Stimulated activated CD4-positive, alpha-beta T cell treated with anti-CD3 and anti-CD28 coated beads, Interleukin-2, amount 100 ng/mL, for 24 hours (primary cell): ENCODE measurements around the gene CLIC4.
A peak's percentile ranks its signal among the peaks of the same experiment; 100 is the strongest.

Experiments used
- DNase-seq, 2 donors: peaks; one replicate each; pipeline ENCODE4 v3.0.0-alpha.2; 2020

Gene CLIC4

GRCh38 chr1:24862775-24863483, 117.7 kb downstream of the CLIC4 start:
- DNase-seq: peak in 1 of 2 donors; percentile 5

GRCh38 chr1:24864370-24864777, 119.1 kb downstream of the CLIC4 start:
- peak in 1 of 2 donors; percentile 8 for DNase-seq

DNA sequence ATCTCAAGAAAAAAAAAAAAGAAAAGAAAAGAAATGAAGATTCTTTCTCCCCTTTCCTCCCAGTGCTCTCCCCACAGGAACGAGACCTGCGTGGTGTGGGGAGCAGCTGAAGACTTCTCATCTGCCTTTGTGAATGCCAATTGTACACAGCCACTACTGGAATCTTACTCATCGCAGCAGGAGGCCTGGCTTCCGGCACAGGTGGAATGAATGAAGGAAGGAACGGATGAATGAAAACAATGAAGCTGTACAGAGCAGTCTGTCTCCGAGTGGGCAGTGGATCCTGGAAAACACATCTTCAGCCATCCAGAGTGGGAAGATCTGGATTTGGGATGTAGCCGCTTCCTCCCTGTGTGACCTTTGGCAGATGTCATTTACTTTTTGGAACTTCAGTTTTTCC, 119.9 kb downstream of the CLIC4 start:
- DNase-seq: peak in 1 of 2 donors; percentile 4

DNA sequence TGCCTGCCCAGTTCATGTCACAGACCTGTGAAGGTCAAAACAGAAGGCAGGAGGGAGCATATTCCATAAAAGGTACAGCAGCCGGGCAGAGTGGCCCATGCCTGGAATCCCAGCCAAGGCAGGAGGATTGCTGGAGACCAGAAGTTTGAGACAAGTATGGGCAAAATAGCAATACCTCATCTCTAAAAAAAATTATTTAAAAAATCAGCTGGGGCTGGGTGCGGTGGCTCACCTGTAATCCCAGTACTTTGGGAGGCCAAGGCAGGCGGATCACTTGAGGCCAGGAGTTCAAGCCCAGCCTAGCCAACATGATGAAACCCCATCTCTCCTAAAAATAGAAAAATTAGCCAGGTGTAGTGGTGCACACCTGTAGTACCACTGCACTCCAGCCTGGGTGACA, 120.3 kb downstream of the CLIC4 start:
- DNase-seq: no peak

GRCh38 chr1:24866211-24867083, 121.2 kb downstream of the CLIC4 start:
- peak in 1 of 2 donors; percentile 12 for DNase-seq

GRCh38 chr1:24867084-24867870, 122.0 kb downstream of the CLIC4 start:
- peak in 1 of 2 donors; percentile 1 for DNase-seq

DNA sequence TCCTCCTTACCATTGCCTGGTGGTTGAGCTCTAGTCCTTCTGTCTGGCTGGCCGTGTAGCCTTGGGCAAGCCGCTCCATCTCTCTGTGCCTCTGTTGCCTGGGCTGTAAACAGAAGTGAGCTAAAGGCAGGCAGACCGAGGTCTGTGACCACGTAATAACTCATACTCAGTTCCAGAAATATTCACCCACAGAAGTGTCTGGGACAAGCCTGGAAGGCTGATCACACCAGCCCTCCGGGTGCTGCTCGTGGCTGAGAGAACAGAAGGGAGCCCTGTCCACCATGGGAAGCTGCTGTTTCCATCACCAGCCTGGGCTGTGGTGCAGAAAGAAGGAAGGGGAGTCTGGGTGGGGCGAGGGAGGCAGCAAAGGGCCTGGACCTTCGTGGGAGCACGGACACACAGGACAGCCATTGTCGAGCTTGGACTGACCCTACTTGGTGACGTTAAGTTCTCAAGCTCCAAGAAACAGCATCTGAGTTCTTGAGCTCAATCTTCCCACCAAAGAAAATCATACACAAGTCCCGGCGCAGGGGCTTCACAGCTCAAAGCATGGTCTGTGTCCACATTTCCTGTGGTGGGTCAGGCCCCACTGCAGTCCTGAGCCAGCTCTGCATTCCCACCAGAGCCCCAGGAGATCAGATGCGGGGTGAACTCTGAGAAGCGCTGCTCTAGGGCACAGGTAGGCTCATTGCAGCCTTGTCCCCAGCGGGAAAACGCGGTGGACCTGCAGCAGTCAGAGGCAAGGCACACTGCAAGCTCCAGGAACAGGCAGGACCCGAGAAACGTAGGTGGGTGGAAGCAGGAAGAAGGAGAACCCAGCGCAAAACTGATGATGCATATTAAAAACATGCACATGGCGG, 123.0 kb downstream of the CLIC4 start:
- no peak for DNase-seq

- peak in 1 of 2 donors; percentile 19 for DNase-seq
Measured at GRCh38 chr1:24870551-24871195, 125.4 kb downstream of the CLIC4 start.

GRCh38 chr1:24871306-24871901, 126.2 kb downstream of the CLIC4 start:
- no peak for DNase-seq

DNA sequence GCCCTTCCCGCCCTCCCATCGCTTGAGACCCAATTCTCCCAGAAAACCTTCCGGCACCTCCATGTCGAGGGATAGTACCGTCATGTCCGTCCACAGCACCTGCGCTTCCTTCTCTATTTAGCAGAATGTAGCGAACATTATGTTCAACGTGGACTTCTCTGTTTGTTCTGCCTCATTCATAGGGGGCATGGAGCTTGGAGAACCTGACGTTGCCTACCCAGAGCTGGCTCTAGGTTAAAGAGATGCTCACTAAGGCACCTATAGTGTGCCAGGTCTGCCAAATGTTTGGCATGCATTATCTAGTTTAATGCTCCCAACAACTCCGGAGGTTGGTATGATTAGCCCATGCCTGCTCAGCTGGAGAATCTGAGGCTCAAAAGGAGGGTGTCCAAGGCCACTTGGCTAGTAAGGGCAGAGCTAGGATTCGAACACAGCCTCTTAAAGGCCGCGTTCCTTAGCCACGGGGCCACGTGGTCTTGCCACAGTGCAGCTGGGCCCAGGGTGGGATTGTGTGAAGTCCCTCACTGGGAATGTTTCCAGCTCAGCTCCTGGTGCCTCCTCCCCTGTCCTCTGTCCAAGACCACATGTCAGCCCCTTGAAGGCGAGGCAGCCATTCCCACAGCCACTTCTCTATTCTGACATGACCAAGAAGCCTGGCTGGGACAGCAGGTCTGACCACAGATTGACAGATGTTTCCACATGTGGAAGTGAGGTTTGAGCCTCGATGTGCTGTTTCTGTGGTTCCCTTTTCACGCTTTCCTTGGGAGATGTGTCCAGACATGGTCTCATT, 127.0 kb downstream of the CLIC4 start:
- DNase-seq: no peak

DNA sequence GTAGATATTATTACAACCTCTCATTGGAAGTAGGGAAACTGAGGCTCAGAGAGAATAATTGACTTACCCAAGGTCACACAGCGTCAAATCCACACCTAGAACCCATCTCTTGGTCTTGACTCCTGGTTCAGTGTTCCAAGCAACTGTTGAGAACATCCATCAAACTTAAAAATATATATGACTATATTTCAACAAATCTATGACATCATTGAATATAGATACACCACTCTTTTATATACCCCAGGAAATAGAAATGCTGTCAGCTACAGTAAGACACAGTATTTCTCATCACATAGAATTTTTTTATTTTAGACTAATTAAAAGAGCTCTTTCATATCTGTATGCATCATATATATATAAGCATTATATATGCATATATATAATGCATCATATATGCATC, 127.9 kb downstream of the CLIC4 start:
- DNase-seq: no peak

GRCh38 chr1:24874056-24874455, 128.8 kb downstream of the CLIC4 start:
- DNase-seq: no peak

DNA sequence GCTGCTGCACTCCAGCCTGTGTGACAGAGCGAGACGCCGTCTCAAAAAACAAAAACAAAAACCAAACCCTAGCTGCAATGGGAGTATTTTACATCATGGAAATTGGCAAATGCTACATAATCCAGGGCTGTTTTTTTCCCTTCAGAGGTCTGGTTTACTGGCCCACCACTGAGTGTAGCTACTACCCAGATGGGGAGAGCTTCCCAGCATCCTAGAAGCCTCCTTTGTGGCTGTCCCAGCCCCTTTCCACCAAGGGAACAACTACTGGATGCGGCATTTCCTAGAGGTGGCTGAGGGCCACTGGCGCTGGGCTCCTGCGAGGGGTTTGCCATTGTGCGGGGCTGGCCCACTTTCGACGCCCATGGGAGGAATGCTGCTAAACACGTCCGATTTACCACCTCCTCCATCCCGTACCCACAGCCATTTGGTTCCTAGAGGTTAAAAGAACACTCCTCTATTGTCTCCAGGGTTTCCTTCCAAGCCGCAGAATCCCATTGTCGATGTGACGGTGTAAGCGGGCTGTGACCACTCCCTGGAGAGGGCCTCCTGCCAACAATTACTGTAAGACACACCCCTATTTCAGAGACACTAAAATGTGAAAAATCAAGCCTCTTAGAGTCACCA, 129.5 kb downstream of the CLIC4 start:
- no peak for DNase-seq

GRCh38 chr1:24875257-24875656, 130.0 kb downstream of the CLIC4 start:
- DNase-seq: no peak

GRCh38 chr1:24875991-24876506, 130.8 kb downstream of the CLIC4 start:
- DNase-seq: no peak

DNA sequence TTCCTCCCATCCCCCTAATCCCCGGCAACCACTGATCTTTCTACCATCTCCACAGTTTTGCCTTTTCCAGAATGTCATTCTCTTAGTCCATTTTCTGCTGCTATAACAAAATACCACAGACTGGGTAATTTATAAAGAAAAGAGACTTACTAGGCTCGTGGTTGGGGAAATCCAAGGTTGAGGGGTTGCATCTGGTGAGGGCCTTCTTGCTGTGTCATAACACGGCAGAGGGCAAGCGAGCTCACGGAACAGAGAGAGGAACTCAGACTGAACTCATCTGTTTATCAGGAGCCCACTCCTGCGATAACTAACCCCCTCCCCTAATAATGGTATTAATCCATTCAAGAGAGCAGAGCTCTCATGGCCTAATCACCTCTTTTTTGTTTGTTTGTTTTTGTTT, 132.8 kb downstream of the CLIC4 start:
- no peak for DNase-seq

DNA sequence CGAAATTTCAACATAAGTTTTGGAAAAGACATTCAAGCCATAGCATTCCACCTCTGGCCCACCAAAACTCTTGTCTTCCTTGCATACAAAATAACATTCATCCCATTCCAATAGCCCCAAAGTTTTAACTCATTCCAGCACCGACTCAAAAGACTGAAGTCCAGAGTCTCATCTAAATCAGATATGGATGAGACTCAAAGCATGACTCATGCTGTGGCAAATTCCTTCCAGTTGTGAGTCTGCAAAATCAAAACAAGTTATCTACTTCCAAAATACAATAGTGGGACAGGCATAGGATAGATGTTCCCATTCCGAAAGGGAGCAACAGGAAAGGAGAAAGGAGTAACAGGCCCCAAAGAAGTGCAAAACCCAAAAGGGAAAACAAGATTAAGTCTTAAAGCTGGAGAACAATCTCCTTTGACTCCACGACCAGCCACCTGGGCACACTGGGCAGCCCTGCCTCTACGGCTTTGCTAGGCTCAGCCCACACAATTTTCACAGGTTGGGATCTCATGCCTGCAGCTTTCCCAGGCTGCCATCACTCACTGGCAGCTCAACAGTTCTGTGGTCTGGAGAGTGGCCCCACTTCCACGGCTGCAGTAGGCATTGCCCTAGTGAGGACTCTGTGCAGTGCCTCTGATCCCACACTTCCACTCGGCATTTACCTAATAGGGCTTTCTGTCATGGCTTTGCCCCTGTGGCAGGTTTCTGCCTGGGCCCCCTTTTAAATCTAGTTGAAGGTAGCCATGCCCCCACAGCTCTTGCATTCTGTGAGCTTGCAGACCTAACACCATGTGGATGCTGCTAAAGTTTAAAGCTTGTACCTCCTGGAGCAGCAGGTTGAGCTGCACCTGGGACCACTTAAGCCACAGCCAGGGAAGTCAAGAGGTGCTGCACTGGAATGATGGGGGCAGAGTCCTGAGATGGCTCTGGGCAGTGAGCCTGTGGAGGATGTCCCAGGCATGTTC, 133.8 kb downstream of the CLIC4 start:
- no peak for DNase-seq

DNA sequence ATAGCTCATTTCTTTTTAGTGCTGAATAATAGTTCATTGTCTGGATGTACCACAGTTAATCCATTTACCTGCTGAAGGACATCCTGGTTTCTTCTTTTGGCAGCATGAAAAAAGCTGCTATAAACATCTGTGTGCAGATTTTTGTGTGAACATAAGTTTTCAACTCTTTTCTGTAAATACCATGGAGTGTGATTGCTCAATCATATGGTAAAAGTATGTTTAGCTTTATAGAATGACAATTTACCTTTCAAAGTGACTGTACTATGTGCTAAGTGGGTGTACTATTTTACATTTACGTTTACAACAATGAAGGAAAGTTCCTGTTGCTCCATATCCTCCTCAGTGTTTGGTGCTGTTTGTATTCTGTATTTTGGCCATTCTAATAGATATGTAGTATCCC, 135.8 kb downstream of the CLIC4 start:
- DNase-seq: no peak

DNA sequence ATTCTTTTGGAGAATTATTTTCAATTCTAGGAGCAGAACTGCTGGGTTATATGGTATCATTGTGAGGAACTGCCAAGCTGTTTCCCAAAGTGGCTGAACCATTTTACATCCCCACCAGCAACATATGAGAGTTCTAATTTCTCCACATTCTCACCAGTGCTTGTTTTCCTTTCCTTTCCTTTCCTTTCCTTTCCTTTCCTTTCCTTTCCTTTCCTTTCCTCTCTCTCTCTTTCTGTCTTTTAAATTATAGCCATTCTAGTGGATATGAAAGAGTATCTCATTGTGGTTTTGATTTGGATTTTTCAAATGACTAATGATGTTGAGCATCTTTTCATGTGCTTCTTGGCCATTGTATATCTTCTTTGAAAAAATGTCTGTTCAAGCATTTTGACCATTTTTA, 139.5 kb downstream of the CLIC4 start:
- no peak for DNase-seq
